Liver (tissue), 9 donors: Measurements from ENCODE around the gene HS3ST6. TPM values are rescaled to one million over a fixed set of nuclear protein-coding genes. Genes with fewer than 3 reads are reported as not detected.

Experiments
- DNase-seq: peaks from one replicate; pipeline ENCODE4 v3.0.0-alpha.2; 2017; ENCODE audit warnings: low spot score
- H3K27ac ChIP-seq, 2 donors: one replicate each; pipeline ENCODE4 v1.7.0; 2013; ENCODE audit warnings: inconsistent platforms in 2 of 2, low read length in 2 of 2, control low read depth in 1 of 2, low read depth in 1 of 2, mild to moderate bottlenecking in 1 of 2
- H3K27me3 ChIP-seq, 4 donors: one replicate each; pipeline versions ENCODE4 v1.6.1 to v1.7.0; 2013; ENCODE audit warnings: low read length in 3 of 4, inconsistent platforms in 1 of 4, mild to moderate bottlenecking in 1 of 4, moderate library complexity in 1 of 4; ENCODE audit not compliant: control insufficient read depth in 4 of 4, insufficient read depth in 4 of 4
- H3K36me3 ChIP-seq, 4 donors: one replicate each; pipeline versions ENCODE4 v1.6.1 to v1.7.0; 2013; ENCODE audit warnings: low read length in 3 of 4, mild to moderate bottlenecking in 3 of 4, low read depth in 1 of 4, moderate library complexity in 1 of 4; ENCODE audit not compliant: control insufficient read depth in 4 of 4, insufficient read depth in 3 of 4
- H3K4me1 ChIP-seq, 4 donors: one replicate each; pipeline versions ENCODE4 v1.6.1 to v1.7.0; 2013; ENCODE audit warnings: low read length in 3 of 4, mild to moderate bottlenecking in 3 of 4, moderate library complexity in 1 of 4; ENCODE audit not compliant: control insufficient read depth in 4 of 4, insufficient read depth in 4 of 4
- H3K4me3 ChIP-seq, 3 donors: one replicate each; pipeline versions ENCODE4 v1.6.1 to v1.7.0; 2013; ENCODE audit warnings: low read length in 3 of 3, control low read depth in 1 of 3, low read depth in 1 of 3, mild to moderate bottlenecking in 1 of 3
- H3K9ac ChIP-seq, 2 donors: one replicate each; pipeline ENCODE4 v1.7.0; 2013; ENCODE audit warnings: low read length in 2 of 2, mild to moderate bottlenecking in 2 of 2, moderate library complexity in 2 of 2, control low read depth in 1 of 2, low read depth in 1 of 2
- H3K9me3 ChIP-seq, 4 donors: one replicate each; pipeline versions ENCODE4 v1.6.1 to v1.7.0; 2013; ENCODE audit warnings: low read length in 3 of 4; ENCODE audit not compliant: control insufficient read depth in 4 of 4
- ATF3 ChIP-seq: IDR thresholded peaks from 2 replicates; pipeline ENCODE4 v1.6.1; 2016; ENCODE audit warnings: antibody characterized with exemption
- CTCF ChIP-seq: fragments of 150-350 bp; IDR thresholded peaks from 2 replicates; pipeline ENCODE4 v1.5.1; 2017; ENCODE audit warnings: improper control_type of control experiment, low read depth, low read length; ENCODE audit not compliant: missing input control
- EGR1 ChIP-seq, 2 donors: IDR thresholded peaks; 2 replicates each; pipeline ENCODE4 v1.6.1; 2016 to 2018; ENCODE audit warnings: antibody characterized with exemption in 2 of 2, low read depth in 2 of 2
- FOXA1 ChIP-seq: IDR thresholded peaks from 2 replicates; pipeline ENCODE4 v1.6.1; 2016; ENCODE audit warnings: antibody characterized with exemption
- FOXA2 ChIP-seq: IDR thresholded peaks from 2 replicates; pipeline ENCODE4 v1.6.1; 2016; ENCODE audit warnings: antibody characterized with exemption
- GABPA ChIP-seq, 2 donors: IDR thresholded peaks in 1 of 2; conservative IDR thresholded peaks in 1 of 2; 2 replicates each; pipeline ENCODE4 v1.6.1; 2016; ENCODE audit warnings: antibody characterized with exemption in 2 of 2, mild to moderate bottlenecking in 1 of 2, moderate library complexity in 1 of 2
- HNF4A ChIP-seq, 2 donors: conservative IDR thresholded peaks; 2 replicates each; pipeline ENCODE4 v1.6.1; 2016; ENCODE audit warnings: antibody characterized with exemption in 2 of 2, mild to moderate bottlenecking in 2 of 2
- HNF4G ChIP-seq: IDR thresholded peaks from 2 replicates; pipeline ENCODE4 v1.6.1; 2016; ENCODE audit warnings: antibody characterized with exemption
- JUND ChIP-seq, 2 donors: IDR thresholded peaks; 2 replicates each; pipeline ENCODE4 v1.6.1; 2016; ENCODE audit warnings: antibody characterized with exemption in 2 of 2
- NR2F2 ChIP-seq: IDR thresholded peaks from 2 replicates; pipeline ENCODE4 v1.6.1; 2016; ENCODE audit warnings: antibody characterized with exemption
- RAD21 ChIP-seq, 2 donors: IDR thresholded peaks; 2 replicates each; pipeline ENCODE4 v1.6.1; 2016; ENCODE audit warnings: antibody characterized with exemption in 2 of 2, mild to moderate bottlenecking in 2 of 2
- RXRA ChIP-seq, 2 donors: IDR thresholded peaks; 2 replicates each; pipeline ENCODE4 v1.6.1; 2017 to 2018; ENCODE audit warnings: antibody characterized with exemption in 2 of 2, mild to moderate bottlenecking in 1 of 2
- SP1 ChIP-seq: IDR thresholded peaks from 2 replicates; pipeline ENCODE4 v1.6.1; 2018; ENCODE audit warnings: antibody characterized with exemption, mild to moderate bottlenecking
- TAF1 ChIP-seq: conservative IDR thresholded peaks from 2 replicates; pipeline ENCODE4 v1.6.1; 2016; ENCODE audit warnings: antibody characterized with exemption, mild to moderate bottlenecking
- YY1 ChIP-seq: IDR thresholded peaks from 2 replicates; pipeline ENCODE4 v1.6.1; 2016; ENCODE audit warnings: antibody characterized with exemption, mild to moderate bottlenecking
- ZBTB33 ChIP-seq: IDR thresholded peaks from 2 replicates; pipeline ENCODE4 v1.6.1; 2016; ENCODE audit warnings: antibody characterized with exemption
- WGBS: extraction: QIAGEN DNeasy Blood & Tissue Kit; methylation state at CpG from one replicate; pipeline ENCODE4 v1.1.7; 2013; 5-methylcytosine and 5-hydroxymethylcytosine counted together
- polyA plus RNA-seq, 2 donors: library from polyadenylated mRNA; stranded (reverse) in 1 of 2; unstranded in 1 of 2; fragments of 200-250 nt in 1 of 2; fragments of >200 nt in 1 of 2; fragmentation: Nextera tagmentation in 1 of 2; extraction: Ambion mirVana in 1 of 2; gene quantifications; one replicate each; pipeline versions ENCODE4 v1.2.1 to v1.2.3, GENCODE V29; 2013 to 2015
- total RNA-seq, 2 donors: library from RNA; depleted of rRNA; stranded (reverse); fragments of >200 nt; gene quantifications; one replicate each; pipeline ENCODE4 v1.2.3, GENCODE V29; 2014
- TF ChIP-seq, protein P1 (sequence below): IDR thresholded peaks from 2 replicates; pipeline ENCODE4 v1.6.1; 2016; ENCODE audit warnings: antibody characterized with exemption
- TF ChIP-seq, protein P2 (sequence below): IDR thresholded peaks from 2 replicates; pipeline ENCODE4 v1.6.1; 2016; ENCODE audit warnings: antibody characterized with exemption, mild to moderate bottlenecking
- donor health status: healthy.
- donor health status: healthy.
- donor health status: healthy.
- donor health status: healthy.
- donor health status: healthy.

The HS3ST6 gene
- total and polyA plus RNA-seq, 4 donors, result not detected

DNA sequence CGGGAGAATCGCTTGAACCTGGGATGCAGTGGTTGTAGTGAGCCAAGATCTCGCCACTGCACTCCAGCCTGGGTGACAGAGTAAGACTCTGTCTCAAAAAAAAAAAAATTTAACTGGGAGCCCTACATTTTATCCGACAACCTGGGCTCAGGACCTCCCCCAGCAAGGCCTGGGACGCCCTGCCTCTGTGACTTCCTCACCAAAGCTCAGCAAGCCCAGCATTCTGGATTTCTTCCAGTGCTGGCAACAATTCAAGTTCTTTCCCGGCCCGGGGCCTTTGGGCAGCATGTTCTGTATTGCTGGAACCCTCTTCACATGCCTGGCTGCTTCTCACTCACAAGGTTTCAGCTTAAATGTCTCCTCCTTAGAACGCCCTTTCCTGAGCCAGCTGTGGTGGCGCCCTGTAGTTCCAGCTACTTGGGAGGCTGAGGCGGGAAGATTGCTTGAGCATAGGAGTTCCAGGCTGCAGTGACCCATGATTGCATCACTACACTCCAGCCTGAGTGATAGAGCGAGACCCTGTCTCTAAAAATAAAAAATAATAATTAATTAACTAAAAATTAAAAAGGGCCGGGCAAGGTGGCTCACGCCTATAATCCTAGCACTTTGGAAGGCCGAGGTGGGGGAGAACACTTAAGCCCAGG, 30.4 kb downstream of the HS3ST6 start:
- no peak overlapping the region for H3K27ac ChIP-seq
- no peaks in the 10 kb centered on the region for H3K27me3 ChIP-seq
- peaks cover 0 to 3% (median under 1%) of the 10 kb centered on the region in 4 donors for H3K4me1 ChIP-seq
- DNase-seq, result no peak
- no peak overlapping the region for H3K9ac ChIP-seq
- TF ChIP-seq ZBTB33, result no peak
- TF ChIP-seq RXRA (IDR thresholded peaks at IDR 0.05), result no peak
- TF ChIP-seq YY1, result no peak
- no peak for TF ChIP-seq TAF1
- no peak for TF ChIP-seq CTCF
- no peak for TF ChIP-seq FOXA1
- no peak for TF ChIP-seq NR2F2
- no peak for TF ChIP-seq HNF4G
- TF ChIP-seq FOXA2, result no peak
- TF ChIP-seq, protein P1, sequence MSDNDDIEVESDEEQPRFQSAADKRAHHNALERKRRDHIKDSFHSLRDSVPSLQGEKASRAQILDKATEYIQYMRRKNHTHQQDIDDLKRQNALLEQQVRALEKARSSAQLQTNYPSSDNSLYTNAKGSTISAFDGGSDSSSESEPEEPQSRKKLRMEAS, result no peak
- TF ChIP-seq JUND (IDR thresholded peaks at IDR 0.05), result no peak
- no peak for TF ChIP-seq RAD21 (IDR thresholded peaks at IDR 0.05)
- TF ChIP-seq SP1, result no peak
- no peak for TF ChIP-seq HNF4A (conservative IDR thresholded peaks at IDR 0.05)
- TF ChIP-seq GABPA (IDR thresholded peaks at IDR 0.05 in 1 of 2, conservative IDR thresholded peaks at IDR 0.05 in 1 of 2), result no peak
- no peak for TF ChIP-seq EGR1 (IDR thresholded peaks at IDR 0.05; ENCODE audit: low read depth in 2 of 2)
- TF ChIP-seq, protein P2, sequence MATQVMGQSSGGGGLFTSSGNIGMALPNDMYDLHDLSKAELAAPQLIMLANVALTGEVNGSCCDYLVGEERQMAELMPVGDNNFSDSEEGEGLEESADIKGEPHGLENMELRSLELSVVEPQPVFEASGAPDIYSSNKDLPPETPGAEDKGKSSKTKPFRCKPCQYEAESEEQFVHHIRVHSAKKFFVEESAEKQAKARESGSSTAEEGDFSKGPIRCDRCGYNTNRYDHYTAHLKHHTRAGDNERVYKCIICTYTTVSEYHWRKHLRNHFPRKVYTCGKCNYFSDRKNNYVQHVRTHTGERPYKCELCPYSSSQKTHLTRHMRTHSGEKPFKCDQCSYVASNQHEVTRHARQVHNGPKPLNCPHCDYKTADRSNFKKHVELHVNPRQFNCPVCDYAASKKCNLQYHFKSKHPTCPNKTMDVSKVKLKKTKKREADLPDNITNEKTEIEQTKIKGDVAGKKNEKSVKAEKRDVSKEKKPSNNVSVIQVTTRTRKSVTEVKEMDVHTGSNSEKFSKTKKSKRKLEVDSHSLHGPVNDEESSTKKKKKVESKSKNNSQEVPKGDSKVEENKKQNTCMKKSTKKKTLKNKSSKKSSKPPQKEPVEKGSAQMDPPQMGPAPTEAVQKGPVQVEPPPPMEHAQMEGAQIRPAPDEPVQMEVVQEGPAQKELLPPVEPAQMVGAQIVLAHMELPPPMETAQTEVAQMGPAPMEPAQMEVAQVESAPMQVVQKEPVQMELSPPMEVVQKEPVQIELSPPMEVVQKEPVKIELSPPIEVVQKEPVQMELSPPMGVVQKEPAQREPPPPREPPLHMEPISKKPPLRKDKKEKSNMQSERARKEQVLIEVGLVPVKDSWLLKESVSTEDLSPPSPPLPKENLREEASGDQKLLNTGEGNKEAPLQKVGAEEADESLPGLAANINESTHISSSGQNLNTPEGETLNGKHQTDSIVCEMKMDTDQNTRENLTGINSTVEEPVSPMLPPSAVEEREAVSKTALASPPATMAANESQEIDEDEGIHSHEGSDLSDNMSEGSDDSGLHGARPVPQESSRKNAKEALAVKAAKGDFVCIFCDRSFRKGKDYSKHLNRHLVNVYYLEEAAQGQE, result no peak
- TF ChIP-seq ATF3, result no peak
- no peaks in the 10 kb centered on the region for H3K36me3 ChIP-seq
- 82% methylated on average over 14 of the region's 14 CpGs for WGBS
- no peak overlapping the region for H3K4me3 ChIP-seq
- no peaks in the 10 kb centered on the region for H3K9me3 ChIP-seq
